Activated naive CD4-positive, alpha-beta T cell treated with Interleukin-2 at 50 U/mL for 16 hours (primary cell): ENCODE data around the gene SRRM5.
"Not testable (repeated sequence)": the region's sequence is repeated elsewhere in the genome, so short reads cannot be mapped to it uniquely, and the experiment has no call there.

Source experiments
- DNase-seq: peaks from one replicate; pipeline ENCODE4 v3.0.0-alpha.2; 2020

Gene SRRM5

GRCh38 chr19:43616306-43616705 lies 4.4 kb downstream of the SRRM5 start:
- no peak for DNase-seq

GRCh38 chr19:43616954-43617353 lies 5.1 kb downstream of the SRRM5 start:
- DNase-seq = no peak

- peak; percentile 57 for DNase-seq
Measured at GRCh38 chr19:43618921-43619261, 7.0 kb downstream of the SRRM5 start.

- peak; percentile 90 for DNase-seq
Measured at GRCh38 chr19:43619262-43620060, 7.6 kb downstream of the SRRM5 start, which contains the start of gene ZNF428. Gene ZNF428 (minus strand): TSS chr19:43619629. CDS start chr19:43614304, 5,325 bp downstream.

GRCh38 chr19:43620061-43621001 lies 8.4 kb downstream of the SRRM5 start:
- no peak for DNase-seq

- DNase-seq = no peak
Measured at GRCh38 chr19:43622070-43622469, 10.2 kb downstream of the SRRM5 start.

- no peak for DNase-seq
Measured at GRCh38 chr19:43622956-43623355, 11.1 kb downstream of the SRRM5 start.

- DNase-seq = no peak
Measured at GRCh38 chr19:43623889-43624670, 12.2 kb downstream of the SRRM5 start.

GRCh38 chr19:43624933-43625332 lies 13.0 kb downstream of the SRRM5 start:
- peak; percentile 85 for DNase-seq

GRCh38 chr19:43625918-43626579 lies 14.2 kb downstream of the SRRM5 start:
- no peak for DNase-seq

- DNase-seq = no peak
Measured at GRCh38 chr19:43626838-43627237, 14.9 kb downstream of the SRRM5 start.

GRCh38 chr19:43628646-43629326 lies 16.9 kb downstream of the SRRM5 start:
- DNase-seq = no peak

- DNase-seq = no peak
Measured at GRCh38 chr19:43631491-43631890, 19.6 kb downstream of the SRRM5 start.

GRCh38 chr19:43633520-43633919 lies 21.6 kb downstream of the SRRM5 start:
- DNase-seq = no peak

GRCh38 chr19:43634068-43634467 lies 22.2 kb downstream of the SRRM5 start:
- DNase-seq = no peak

GRCh38 chr19:43634506-43634871 lies 22.6 kb downstream of the SRRM5 start:
- no peak for DNase-seq

GRCh38 chr19:43634872-43635560 lies 23.1 kb downstream of the SRRM5 start:
- DNase-seq = no peak

GRCh38 chr19:43635561-43635940 lies 23.7 kb downstream of the SRRM5 start:
- DNase-seq = not testable (repeated sequence)

GRCh38 chr19:43636121-43636683 lies 24.3 kb downstream of the SRRM5 start:
- DNase-seq = no peak

GRCh38 chr19:43638214-43638994 lies 26.5 kb downstream of the SRRM5 start:
- no peak for DNase-seq
